ENCODE data around the gene SPATA24.

GRCh38 chr5:139425497-139425896, 21.6 kb upstream of the SPATA24 start:
- TF ChIP-seq CSDC2 (CRISPR knock-in tag; IDR thresholded peaks at IDR 0.05) = no peak
- no peak for TF ChIP-seq POU6F1 (CRISPR knock-in tag; IDR thresholded peaks at IDR 0.05; ENCODE audit: borderline replicate concordance, low read depth)
- TF ChIP-seq ZNF70 (CRISPR knock-in tag; IDR thresholded peaks at IDR 0.05) = no peak
- no peak for TF ChIP-seq CREB5 (CRISPR knock-in tag; IDR thresholded peaks at IDR 0.05; ENCODE audit: low read depth)
- TF ChIP-seq TSHZ2 (CRISPR knock-in tag; IDR thresholded peaks at IDR 0.05) = no peak
- no peak for TF ChIP-seq ZFP3 (CRISPR knock-in tag; IDR thresholded peaks at IDR 0.05)
- no peak for TF ChIP-seq RARB (CRISPR knock-in tag; IDR thresholded peaks at IDR 0.05)
- no peak for TF ChIP-seq ISL1 (CRISPR knock-in tag; IDR thresholded peaks at IDR 0.05)
- TF ChIP-seq ARNTL (CRISPR knock-in tag; IDR thresholded peaks at IDR 0.05; ENCODE audit: borderline replicate concordance, low read depth) = no peak
- no peak for TF ChIP-seq ZC3H10 (CRISPR knock-in tag; IDR thresholded peaks at IDR 0.05)
- no peak for TF ChIP-seq TCF4 (CRISPR knock-in tag; IDR thresholded peaks at IDR 0.05; ENCODE audit: borderline replicate concordance)
- no peak for TF ChIP-seq SNAI2 (CRISPR knock-in tag; IDR thresholded peaks at IDR 0.05)
- no peak for TF ChIP-seq PATZ1 (CRISPR knock-in tag; IDR thresholded peaks at IDR 0.05; ENCODE audit: borderline replicate concordance)

All from SK-N-SH treated with all-trans-retinoic acid at 6 μM for 48 hours (cell line).